HL-60 (cell line): ENCODE measurements around the gene NUF2.

Source experiments
- DNase-seq, 2 experiments: peaks; one replicate each; pipeline ENCODE4 v3.0.0-alpha.2; 2010 to 2020; ENCODE audit warnings: low read depth in 1 of 2, low spot score in 1 of 2
- H3K27ac ChIP-seq: fragments of 250-450 bp; sonication (Bioruptor Pico); replicated peaks from 2 replicates; pipeline ENCODE4 v1.5.1; 2020; ENCODE audit warnings: mild to moderate bottlenecking, moderate library complexity
- H3K27me3 ChIP-seq: fragments of 250-450 bp; sonication (Bioruptor Pico); 2 replicates; pipeline ENCODE4 v1.5.1; 2021; ENCODE audit warnings: mild to moderate bottlenecking, moderate library complexity; ENCODE audit not compliant: insufficient read depth, poor library complexity, severe bottlenecking
- H3K4me3 ChIP-seq: replicated peaks from 2 replicates; pipeline ENCODE4 v1.5.1; 2011; ENCODE audit warnings: mild to moderate bottlenecking, control low read depth, low read length; ENCODE audit not compliant: insufficient read depth
- GABPA ChIP-seq: IDR thresholded peaks from 2 replicates; pipeline ENCODE4 v1.6.1; 2012; ENCODE audit warnings: low read depth
- POLR2AphosphoS5 ChIP-seq: IDR thresholded peaks from 2 replicates; pipeline ENCODE4 v1.6.1; 2012; ENCODE audit warnings: low read depth
- SPI1 ChIP-seq: IDR thresholded peaks from 2 replicates; pipeline ENCODE4 v1.6.1; 2012; ENCODE audit warnings: low read depth, mild to moderate bottlenecking, borderline replicate concordance
- TF ChIP-seq, protein P1 (sequence below): IDR thresholded peaks from 2 replicates; pipeline ENCODE4 v1.6.1; 2012; ENCODE audit warnings: low read depth; ENCODE audit not compliant: insufficient replicate concordance
- TF ChIP-seq, protein P2 (sequence below): IDR thresholded peaks from one replicate; pipeline ENCODE4 v1.5.1; 2011; ENCODE audit warnings: low read length, control low read depth, inconsistent platforms; ENCODE audit not compliant: insufficient read depth

The NUF2 gene

DNA sequence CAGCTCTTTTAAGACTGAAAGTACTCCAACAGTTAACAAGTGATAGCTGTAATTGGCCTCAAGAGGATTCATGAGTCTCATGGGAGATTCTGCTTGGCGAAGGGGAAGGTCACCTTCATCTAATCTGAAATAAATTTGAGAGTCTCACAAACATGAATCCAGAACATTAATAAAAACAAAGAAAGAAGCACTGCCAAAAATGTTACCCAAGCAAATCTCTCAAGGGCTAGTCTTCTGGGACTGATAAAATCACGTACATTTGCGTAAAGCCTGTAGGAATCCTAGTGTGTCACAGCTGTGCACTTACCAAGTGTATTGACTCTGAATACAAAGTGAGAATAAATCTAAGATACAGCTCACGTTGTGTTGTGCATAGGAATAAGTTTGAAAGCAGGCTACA, 21.2 kb upstream of the NUF2 start:
- Histone ChIP-seq H3K4me3 (no peak overlapping the region), H3K27me3 (no peaks in the 10 kb centered on the region), H3K27ac (no peak overlapping the region)
- no peak for TF ChIP-seq GABPA
- TF ChIP-seq, protein P1, sequence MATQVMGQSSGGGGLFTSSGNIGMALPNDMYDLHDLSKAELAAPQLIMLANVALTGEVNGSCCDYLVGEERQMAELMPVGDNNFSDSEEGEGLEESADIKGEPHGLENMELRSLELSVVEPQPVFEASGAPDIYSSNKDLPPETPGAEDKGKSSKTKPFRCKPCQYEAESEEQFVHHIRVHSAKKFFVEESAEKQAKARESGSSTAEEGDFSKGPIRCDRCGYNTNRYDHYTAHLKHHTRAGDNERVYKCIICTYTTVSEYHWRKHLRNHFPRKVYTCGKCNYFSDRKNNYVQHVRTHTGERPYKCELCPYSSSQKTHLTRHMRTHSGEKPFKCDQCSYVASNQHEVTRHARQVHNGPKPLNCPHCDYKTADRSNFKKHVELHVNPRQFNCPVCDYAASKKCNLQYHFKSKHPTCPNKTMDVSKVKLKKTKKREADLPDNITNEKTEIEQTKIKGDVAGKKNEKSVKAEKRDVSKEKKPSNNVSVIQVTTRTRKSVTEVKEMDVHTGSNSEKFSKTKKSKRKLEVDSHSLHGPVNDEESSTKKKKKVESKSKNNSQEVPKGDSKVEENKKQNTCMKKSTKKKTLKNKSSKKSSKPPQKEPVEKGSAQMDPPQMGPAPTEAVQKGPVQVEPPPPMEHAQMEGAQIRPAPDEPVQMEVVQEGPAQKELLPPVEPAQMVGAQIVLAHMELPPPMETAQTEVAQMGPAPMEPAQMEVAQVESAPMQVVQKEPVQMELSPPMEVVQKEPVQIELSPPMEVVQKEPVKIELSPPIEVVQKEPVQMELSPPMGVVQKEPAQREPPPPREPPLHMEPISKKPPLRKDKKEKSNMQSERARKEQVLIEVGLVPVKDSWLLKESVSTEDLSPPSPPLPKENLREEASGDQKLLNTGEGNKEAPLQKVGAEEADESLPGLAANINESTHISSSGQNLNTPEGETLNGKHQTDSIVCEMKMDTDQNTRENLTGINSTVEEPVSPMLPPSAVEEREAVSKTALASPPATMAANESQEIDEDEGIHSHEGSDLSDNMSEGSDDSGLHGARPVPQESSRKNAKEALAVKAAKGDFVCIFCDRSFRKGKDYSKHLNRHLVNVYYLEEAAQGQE: no peak
- TF ChIP-seq, protein P2, sequence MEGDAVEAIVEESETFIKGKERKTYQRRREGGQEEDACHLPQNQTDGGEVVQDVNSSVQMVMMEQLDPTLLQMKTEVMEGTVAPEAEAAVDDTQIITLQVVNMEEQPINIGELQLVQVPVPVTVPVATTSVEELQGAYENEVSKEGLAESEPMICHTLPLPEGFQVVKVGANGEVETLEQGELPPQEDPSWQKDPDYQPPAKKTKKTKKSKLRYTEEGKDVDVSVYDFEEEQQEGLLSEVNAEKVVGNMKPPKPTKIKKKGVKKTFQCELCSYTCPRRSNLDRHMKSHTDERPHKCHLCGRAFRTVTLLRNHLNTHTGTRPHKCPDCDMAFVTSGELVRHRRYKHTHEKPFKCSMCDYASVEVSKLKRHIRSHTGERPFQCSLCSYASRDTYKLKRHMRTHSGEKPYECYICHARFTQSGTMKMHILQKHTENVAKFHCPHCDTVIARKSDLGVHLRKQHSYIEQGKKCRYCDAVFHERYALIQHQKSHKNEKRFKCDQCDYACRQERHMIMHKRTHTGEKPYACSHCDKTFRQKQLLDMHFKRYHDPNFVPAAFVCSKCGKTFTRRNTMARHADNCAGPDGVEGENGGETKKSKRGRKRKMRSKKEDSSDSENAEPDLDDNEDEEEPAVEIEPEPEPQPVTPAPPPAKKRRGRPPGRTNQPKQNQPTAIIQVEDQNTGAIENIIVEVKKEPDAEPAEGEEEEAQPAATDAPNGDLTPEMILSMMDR: no peak
- TF ChIP-seq POLR2AphosphoS5: no peak
- TF ChIP-seq SPI1: no peak
- DNase-seq: no peak

DNA sequence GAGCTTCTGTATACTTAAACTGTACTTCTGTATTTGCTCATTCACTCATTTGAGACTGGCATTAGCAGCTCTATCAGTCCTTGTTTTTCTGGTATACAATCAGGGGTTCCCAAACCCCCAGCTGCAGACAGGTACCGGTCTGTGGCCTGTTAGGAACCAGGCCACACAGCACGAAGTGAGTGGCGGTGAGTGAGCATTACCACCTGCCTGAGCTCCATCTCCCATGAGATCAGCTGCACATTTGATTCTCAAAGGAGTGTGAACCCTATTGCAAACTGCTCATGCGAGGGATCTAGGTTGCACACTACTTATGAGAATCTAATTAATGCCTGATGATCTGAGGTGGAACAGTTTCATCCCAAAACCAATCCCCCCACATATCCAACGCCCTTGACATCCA, 18.2 kb upstream of the NUF2 start:
- no peak for DNase-seq
- H3K27me3 ChIP-seq: no peaks in the 10 kb centered on the region
- H3K27ac ChIP-seq: no peak overlapping the region
- no peak for TF ChIP-seq SPI1
- TF ChIP-seq, protein P1: no peak
- TF ChIP-seq GABPA: no peak
- TF ChIP-seq POLR2AphosphoS5: no peak
- H3K4me3 ChIP-seq: no peak overlapping the region

DNA sequence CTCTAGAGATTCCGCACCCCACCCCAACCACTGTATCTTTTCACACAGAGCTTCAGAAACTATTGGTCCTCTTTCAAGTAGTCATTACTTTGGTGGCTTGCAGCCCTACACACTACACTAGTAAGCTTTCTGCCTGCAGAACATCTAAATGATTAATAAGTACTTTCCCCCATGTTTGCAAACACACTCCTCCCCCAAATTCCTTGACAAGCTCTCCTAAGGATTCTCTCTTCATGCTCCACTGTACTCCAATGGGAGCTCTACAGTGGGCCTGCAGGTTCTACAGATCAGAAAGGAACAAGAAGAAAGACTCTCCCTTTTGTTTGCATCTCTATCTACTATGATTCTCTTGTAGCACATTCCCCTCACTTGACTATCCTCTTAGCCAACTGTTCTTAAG, 16.3 kb upstream of the NUF2 start:
- no peak for DNase-seq
- Histone ChIP-seq H3K27ac (no peak overlapping the region), H3K27me3 (no peaks in the 10 kb centered on the region), H3K4me3 (no peak overlapping the region)
- TF ChIP-seq GABPA: no peak

DNA sequence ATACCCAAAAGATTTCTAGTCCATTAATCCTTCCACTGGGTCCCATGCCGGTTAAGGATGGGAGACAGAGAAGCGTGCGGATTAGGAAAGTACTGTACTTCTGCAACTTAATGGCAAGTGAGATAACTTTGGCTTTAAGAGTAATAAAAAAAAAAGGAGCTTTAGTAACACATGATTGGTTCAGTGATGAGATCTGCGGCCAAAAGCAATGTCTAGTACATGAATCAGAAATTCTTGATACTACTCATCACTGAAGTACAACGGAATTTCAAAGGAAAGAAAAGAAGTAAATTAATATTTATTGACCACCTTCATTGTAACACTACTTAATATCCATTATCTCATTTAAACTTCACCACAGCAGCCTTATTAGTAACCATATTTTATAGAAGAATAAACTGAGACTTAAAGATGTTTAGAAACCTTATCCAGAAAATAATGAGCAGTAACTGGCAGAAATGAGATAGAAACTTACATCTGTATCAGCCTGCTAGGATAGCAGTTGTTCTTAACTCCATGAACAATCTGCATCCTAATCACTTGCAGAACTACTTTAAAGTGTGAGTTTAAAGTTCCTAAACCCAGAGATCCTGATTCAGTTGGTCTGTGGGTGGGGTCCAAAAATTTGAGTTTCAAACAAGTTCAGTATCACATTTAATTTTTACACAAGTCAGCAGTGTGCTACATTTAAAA, 14.1 kb upstream of the NUF2 start:
- TF ChIP-seq, protein P1: no peak
- TF ChIP-seq, protein P2: no peak
- Histone ChIP-seq H3K27me3 (no peaks in the 10 kb centered on the region), H3K4me3 (no peak overlapping the region), H3K27ac (no peak overlapping the region)
- DNase-seq: no peak
